GM12801 (cell line): Measurements from ENCODE around the gene AARS1.

ENCODE experiments used
- TF ChIP-seq, protein P1 (sequence below): IDR thresholded peaks from one replicate; pipeline ENCODE4 v1.5.1; 2011; ENCODE audit warnings: control low read depth; ENCODE audit not compliant: insufficient read length; ENCODE audit errors: extremely low read depth

AARS1 gene

DNA sequence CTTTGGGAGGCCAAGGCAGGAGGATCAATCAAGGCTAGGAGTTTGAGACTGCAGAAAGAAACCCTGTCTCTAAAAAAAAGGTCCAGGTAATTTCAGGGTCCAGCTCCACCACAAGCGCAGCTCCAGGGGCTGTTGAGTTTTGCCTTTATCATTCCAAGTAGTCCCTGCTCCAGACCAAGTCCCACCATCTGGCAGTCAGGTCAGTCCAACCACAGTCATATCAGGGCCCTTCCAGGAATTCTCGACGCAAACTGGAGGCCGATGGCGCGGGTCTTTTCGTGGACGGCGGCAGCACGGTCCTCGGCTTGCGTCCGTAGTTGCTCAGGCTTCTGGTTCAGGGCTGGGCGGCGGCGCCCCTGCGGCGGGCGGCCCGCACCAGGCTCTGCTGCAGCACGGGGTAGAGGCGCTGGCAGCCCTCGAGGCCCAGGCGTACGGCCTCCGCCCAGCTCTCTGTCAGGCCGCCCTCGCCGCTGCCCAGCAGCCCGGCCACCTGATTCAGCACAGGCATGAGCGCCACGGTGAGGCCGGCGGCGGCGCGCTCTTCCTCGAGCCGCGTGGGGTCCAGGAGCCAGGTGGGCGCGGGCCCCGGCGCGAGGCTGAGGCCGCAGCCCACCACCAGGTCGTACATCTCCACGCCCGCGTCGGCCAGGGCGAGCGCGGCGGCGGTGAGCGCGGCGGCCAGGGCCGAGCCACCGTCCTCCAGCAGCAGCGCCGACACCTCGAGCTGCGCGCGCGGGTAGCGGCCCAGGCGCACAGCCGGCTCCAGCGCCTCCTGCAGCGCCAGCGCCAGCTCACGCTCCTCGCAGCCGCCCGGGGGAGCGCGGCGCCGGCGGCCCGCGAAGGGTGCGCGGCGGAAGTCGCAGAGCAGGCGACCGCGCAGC is 38.3 kb downstream of the AARS1 start:
- TF ChIP-seq, protein P1, sequence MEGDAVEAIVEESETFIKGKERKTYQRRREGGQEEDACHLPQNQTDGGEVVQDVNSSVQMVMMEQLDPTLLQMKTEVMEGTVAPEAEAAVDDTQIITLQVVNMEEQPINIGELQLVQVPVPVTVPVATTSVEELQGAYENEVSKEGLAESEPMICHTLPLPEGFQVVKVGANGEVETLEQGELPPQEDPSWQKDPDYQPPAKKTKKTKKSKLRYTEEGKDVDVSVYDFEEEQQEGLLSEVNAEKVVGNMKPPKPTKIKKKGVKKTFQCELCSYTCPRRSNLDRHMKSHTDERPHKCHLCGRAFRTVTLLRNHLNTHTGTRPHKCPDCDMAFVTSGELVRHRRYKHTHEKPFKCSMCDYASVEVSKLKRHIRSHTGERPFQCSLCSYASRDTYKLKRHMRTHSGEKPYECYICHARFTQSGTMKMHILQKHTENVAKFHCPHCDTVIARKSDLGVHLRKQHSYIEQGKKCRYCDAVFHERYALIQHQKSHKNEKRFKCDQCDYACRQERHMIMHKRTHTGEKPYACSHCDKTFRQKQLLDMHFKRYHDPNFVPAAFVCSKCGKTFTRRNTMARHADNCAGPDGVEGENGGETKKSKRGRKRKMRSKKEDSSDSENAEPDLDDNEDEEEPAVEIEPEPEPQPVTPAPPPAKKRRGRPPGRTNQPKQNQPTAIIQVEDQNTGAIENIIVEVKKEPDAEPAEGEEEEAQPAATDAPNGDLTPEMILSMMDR = no peak
